Smooth muscle cell (in vitro differentiated cells): ENCODE measurements around the gene PTPN1. TPM values are rescaled to one million over a fixed set of nuclear protein-coding genes. Genes with fewer than 3 reads are reported as not detected.

Experiments
- DNase-seq: peaks from one replicate; lab custom pipeline; 2025; ENCODE audit not compliant: unreplicated experiment; lab: John Stamatoyannopoulos, UW
- H2AFZ ChIP-seq: fragments of 200-600 bp; sonication (generic); 2 replicates; pipeline ENCODE4 v1.6.0; 2016; ENCODE audit warnings: antibody characterized with exemption, low read depth, mild to moderate bottlenecking
- H3F3A ChIP-seq: fragments of 200-600 bp; sonication (generic); 2 replicates; pipeline ENCODE4 v1.6.0; 2017; ENCODE audit warnings: antibody characterized with exemption, low read depth
- H3K27ac ChIP-seq: fragments of 200-600 bp; sonication (generic); 2 replicates; pipeline ENCODE4 v1.5.1; 2016; ENCODE audit warnings: low read depth, mild to moderate bottlenecking
- H3K27me3 ChIP-seq: fragments of 200-600 bp; sonication (generic); 2 replicates; pipeline ENCODE4 v1.6.1; 2016; ENCODE audit warnings: low read depth, mild to moderate bottlenecking
- H3K36me3 ChIP-seq: fragments of 200-600 bp; sonication (generic); 2 replicates; pipeline ENCODE4 v1.5.1; 2016; ENCODE audit warnings: low read depth
- H3K4me1 ChIP-seq: fragments of 200-600 bp; sonication (generic); 2 replicates; pipeline ENCODE4 v1.5.1; 2016; ENCODE audit warnings: low read depth
- H3K4me2 ChIP-seq: fragments of 200-600 bp; sonication (generic); 2 replicates; pipeline ENCODE4 v1.6.0; 2016; ENCODE audit warnings: mild to moderate bottlenecking
- H3K4me3 ChIP-seq: fragments of 200-600 bp; sonication (generic); 2 replicates; pipeline ENCODE4 v1.5.1; 2016; ENCODE audit warnings: mild to moderate bottlenecking
- H3K79me2 ChIP-seq: fragments of 200-600 bp; sonication (generic); 2 replicates; pipeline ENCODE4 v1.6.0; 2016; ENCODE audit warnings: low read depth, mild to moderate bottlenecking
- H3K9ac ChIP-seq: fragments of 200-600 bp; sonication (generic); 2 replicates; pipeline ENCODE4 v1.6.0; 2016; ENCODE audit warnings: low read depth
- H3K9me3 ChIP-seq: fragments of 200-600 bp; sonication (generic); replicated peaks from 2 replicates; pipeline ENCODE4 v1.5.1; 2016; ENCODE audit warnings: low read depth
- H4K20me1 ChIP-seq: fragments of 200-600 bp; sonication (generic); 2 replicates; pipeline ENCODE4 v1.6.0; 2016; ENCODE audit warnings: low read depth
- WGBS: methylation state at CpG from one replicate; pipeline ENCODE4 v1.1.7; 2016; ENCODE audit warnings: low lambda C conversion rate; 5-methylcytosine and 5-hydroxymethylcytosine counted together
- polyA plus RNA-seq: library from polyadenylated mRNA; unstranded; fragments of >200 nt; fragmentation: Nextera tagmentation; extraction: Ambion mirVana; gene quantifications from 2 replicates; pipeline ENCODE4 v1.2.1, GENCODE V29; 2016
- total RNA-seq: library from RNA; depleted of rRNA; stranded (reverse); fragments of >200 nt; gene quantifications from 2 replicates; pipeline ENCODE4 v1.2.3, GENCODE V29; 2014
- TF ChIP-seq, protein P1 (sequence below): fragments of 200-600 bp; sonication (generic); IDR thresholded peaks from 2 replicates; pipeline ENCODE4 v1.5.1; 2017; ENCODE audit warnings: borderline replicate concordance, mild to moderate bottlenecking, antibody characterized with exemption; ENCODE audit not compliant: insufficient read depth, poor library complexity, severe bottlenecking

PTPN1 gene
- total and polyA plus RNA-seq, 2 experiments from 2014 or later = 16.1 to 28.9 TPM

DNA sequence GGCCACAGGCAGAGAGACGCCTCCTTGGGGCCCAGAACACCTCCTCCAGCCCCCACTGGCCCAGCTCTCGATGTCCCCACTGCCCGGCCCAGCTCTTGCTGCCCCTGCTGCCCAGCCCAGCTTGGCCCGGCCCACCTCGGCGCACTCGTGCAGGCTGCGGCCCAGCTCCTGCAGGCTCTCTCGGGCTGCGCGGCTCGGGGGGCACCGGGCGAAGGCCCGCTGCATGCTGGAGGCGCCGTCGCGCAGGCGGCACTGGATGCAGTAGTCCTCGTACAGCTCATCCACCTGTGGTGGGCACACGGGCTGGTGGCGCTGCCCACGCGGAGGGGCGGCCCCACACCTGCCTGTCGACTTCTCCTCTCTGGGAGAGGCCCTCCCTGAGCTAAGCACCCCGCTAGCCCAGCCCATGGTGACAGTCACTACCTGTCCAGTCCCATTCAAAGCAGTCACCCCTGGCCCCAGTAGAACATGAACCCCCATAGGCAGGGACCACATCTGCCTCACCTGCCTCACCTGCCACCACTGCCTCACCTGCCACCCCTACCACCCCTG is 99.3 kb downstream of the PTPN1 start:
- Histone ChIP-seq H3K4me2 (no peak overlapping the region), H3K4me1 (no peaks in the 10 kb centered on the region), H3K27me3 (no peaks in the 10 kb centered on the region), H4K20me1 (no peaks in the 10 kb centered on the region), H3F3A (no peaks in the 10 kb centered on the region), H3K4me3 (no peak overlapping the region), H3K9me3 (no peaks in the 10 kb centered on the region), H3K36me3 (no peaks in the 10 kb centered on the region), H3K27ac (no peak overlapping the region), H2AFZ (no peak overlapping the region), H3K79me2 (no peaks in the 10 kb centered on the region), H3K9ac (no peak overlapping the region)
- TF ChIP-seq, protein P1, sequence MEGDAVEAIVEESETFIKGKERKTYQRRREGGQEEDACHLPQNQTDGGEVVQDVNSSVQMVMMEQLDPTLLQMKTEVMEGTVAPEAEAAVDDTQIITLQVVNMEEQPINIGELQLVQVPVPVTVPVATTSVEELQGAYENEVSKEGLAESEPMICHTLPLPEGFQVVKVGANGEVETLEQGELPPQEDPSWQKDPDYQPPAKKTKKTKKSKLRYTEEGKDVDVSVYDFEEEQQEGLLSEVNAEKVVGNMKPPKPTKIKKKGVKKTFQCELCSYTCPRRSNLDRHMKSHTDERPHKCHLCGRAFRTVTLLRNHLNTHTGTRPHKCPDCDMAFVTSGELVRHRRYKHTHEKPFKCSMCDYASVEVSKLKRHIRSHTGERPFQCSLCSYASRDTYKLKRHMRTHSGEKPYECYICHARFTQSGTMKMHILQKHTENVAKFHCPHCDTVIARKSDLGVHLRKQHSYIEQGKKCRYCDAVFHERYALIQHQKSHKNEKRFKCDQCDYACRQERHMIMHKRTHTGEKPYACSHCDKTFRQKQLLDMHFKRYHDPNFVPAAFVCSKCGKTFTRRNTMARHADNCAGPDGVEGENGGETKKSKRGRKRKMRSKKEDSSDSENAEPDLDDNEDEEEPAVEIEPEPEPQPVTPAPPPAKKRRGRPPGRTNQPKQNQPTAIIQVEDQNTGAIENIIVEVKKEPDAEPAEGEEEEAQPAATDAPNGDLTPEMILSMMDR = no peak
- DNase-seq = no peak
- WGBS = 97% methylated on average over 28 of the region's 28 CpGs

DNA sequence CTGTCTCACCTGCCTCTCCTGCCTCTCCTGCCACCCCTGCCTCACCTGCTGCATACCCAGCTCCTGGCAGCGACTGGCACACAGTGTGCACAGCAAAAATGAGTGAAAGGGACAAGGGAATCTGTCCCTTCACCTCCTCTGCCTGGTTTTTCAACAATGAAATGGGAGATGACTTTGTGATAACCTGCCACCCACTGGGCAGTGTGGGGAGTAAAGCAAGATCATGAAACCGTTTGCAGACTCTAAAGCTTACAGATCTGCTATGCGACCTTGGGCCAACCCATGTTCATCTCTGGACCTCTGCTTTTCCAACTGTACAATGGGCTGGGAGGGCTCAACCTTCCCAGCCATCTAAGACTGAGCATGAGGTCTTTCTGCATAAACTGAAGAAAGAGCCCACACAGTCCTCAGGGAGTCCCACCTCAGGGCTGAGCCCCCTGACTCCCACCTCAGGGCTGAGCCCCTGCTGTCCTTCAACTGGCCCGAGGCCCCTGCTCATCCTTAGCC is 100.1 kb downstream of the PTPN1 start:
- H3K79me2 ChIP-seq = no peaks in the 10 kb centered on the region
- H3K4me3 ChIP-seq = no peak overlapping the region
- H4K20me1 ChIP-seq = no peaks in the 10 kb centered on the region
- no peaks in the 10 kb centered on the region for H3K27me3 ChIP-seq
- H2AFZ ChIP-seq = no peak overlapping the region
- DNase-seq = no peak
- no peak overlapping the region for H3K9ac ChIP-seq
- H3K4me2 ChIP-seq = no peak overlapping the region
- no peaks in the 10 kb centered on the region for H3F3A ChIP-seq
- no peaks in the 10 kb centered on the region for H3K4me1 ChIP-seq
- H3K27ac ChIP-seq = no peak overlapping the region
- TF ChIP-seq, protein P1 = no peak
- H3K9me3 ChIP-seq = no peaks in the 10 kb centered on the region
- H3K36me3 ChIP-seq = no peaks in the 10 kb centered on the region
- WGBS = 83% methylated on average over 4 of the region's 4 CpGs

DNA sequence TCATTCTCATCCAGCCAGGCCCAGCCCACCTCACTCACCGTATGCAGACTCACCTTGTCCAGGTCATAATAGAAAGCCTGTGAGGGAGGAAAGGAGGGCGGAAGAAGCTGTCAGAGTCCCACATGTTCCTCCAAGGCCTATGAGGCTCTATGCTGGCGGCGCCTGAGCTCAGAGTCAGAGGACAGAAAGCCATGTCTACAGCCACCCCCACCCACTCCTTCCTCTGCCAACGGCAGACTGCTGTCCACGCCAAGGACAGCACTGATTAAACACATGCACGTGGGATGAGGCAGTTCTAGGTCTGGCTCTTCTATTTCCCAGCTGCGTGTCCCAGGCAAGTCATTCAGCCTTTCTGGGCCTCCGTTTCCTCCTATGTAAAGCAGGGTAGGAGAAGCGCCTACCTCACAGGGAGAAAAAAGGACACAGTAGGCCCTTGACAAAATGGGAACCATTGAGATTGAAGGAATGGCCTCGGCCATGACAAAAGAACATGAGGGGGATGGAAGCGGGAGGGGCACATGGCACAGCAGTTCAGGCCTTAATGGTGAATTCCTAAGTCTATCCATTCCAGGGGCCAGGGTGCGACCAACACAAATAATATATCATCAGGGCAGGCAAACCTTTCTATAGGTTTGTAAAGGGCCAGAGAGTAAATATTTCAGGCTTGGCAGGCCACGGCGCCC is 101.1 kb downstream of the PTPN1 start:
- 63% methylated on average over 15 of the region's 15 CpGs for WGBS

More for the DNA sequence above, 101.1 kb downstream of the PTPN1 start:
- Histone ChIP-seq H4K20me1 (no peaks in the 10 kb centered on the region), H3K9me3 (no peaks in the 10 kb centered on the region), H3K4me1 (no peaks in the 10 kb centered on the region), H3K4me2 (peak overlapping the region; percentile 22), H2AFZ (no peak overlapping the region), H3F3A (no peaks in the 10 kb centered on the region), H3K27ac (no peak overlapping the region), H3K79me2 (no peaks in the 10 kb centered on the region), H3K4me3 (no peak overlapping the region), H3K9ac (no peak overlapping the region), H3K27me3 (no peaks in the 10 kb centered on the region), H3K36me3 (no peaks in the 10 kb centered on the region)
- no peak for DNase-seq
- TF ChIP-seq, protein P1 = no peak
